SK-N-MC (cell line): ENCODE results near the gene PKN3.

Experiments used
- EZH2 ChIP-seq: fragments of 200-600 bp; sonication (generic); IDR thresholded peaks from one replicate; pipeline ENCODE4 v1.6.1; 2017; ENCODE audit warnings: antibody characterized with exemption
- FOXP2 ChIP-seq: optimal IDR thresholded peaks from 2 replicates; pipeline ENCODE3; 2011; ENCODE audit warnings: mild to moderate bottlenecking, moderate library complexity; ENCODE audit not compliant: insufficient read depth; ENCODE audit errors: extremely low read length, control extremely low read depth
- POLR2AphosphoS5 ChIP-seq: IDR thresholded peaks from 2 replicates; pipeline ENCODE4 v1.6.1; 2012; ENCODE audit warnings: mild to moderate bottlenecking, low read depth, low read length, borderline replicate concordance

DNA sequence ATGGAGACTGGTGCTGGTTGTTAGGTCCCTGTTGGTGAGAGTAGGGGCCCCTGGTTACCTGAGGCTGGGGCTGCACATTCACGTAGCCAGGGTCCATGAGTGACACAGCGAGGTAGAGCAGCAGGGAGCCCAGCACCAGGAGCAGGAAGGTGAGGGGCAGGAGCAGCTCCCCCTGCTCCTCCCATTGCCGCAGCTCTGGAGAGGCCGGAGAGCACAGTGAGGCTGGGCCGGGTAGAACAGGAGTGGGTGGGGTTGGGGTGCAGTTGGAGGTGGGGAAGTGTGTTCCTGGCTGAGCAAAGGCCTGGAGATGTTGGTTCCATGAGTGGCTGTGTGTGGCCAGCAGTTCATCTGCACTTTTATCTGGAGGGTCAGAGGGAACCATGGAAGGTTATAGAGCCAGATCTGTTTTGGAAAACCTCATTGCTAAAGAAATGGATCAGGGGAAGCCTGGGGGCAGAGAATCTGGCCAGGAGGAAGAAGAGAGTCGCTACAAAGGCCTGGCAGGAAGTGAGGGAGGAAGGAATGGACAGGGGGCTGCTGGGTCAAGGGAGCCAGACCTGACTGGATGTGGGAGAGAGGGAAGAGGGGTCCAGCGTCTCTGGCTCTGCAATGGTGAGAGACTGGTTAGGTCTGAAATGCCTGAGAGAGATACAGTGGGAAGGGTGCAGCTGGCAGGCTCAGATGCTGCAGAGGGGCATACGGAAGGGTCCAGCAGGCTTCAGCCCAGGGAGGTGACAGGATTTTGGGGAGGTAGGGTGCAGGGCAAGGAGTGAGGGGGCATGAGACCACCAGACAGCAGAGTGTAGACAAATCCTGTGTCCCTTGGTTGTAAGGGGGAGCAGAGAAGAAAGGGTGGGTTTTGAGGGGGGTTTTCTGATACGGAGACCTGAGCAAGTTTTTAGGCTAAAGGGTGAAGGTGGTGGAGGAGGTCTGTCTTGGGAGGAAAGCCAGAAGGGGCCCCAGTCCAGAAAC lies 20.4 kb downstream of the PKN3 start:
- no peak for TF ChIP-seq EZH2
- no peak for TF ChIP-seq POLR2AphosphoS5
- TF ChIP-seq FOXP2 = no peak
